ENCODE measurements around the gene TBC1D22A. TPM values are rescaled to one million over a fixed set of nuclear protein-coding genes. Genes with fewer than 3 reads are reported as not detected.

TBC1D22A gene
- total RNA-seq, 4 donors from 2014 or later = 15.6 to 21.7 (median 20.5) TPM

GRCh38 chr22:47032091-47032943, 269.9 kb downstream of the TBC1D22A start:
- TF ChIP-seq CTCF (IDR thresholded peaks at IDR 0.05) (peak in 2 of 6 experiments; percentile 4 to 12), POLR2A (IDR thresholded peaks at IDR 0.05) (peak in 1 of 4 donors; percentile 25)
- Histone ChIP-seq H3K9me3 (no peaks in the 10 kb centered on the region), H3K27ac (peak overlapping the region; percentile 75 to 95 (median 91)), H3K36me3 (peaks cover 0 to 7% (median 0%) of the 10 kb centered on the region in 3 donors), H3K4me3 (no peak overlapping the region), H3K27me3 (no peaks in the 10 kb centered on the region), H3K4me1 (peaks cover 44 to 83% (median 45%) of the 10 kb centered on the region in 3 donors)
- 62 to 67% methylated on average over 6 to 15 of the region's 22 CpGs for WGBS, 2 donors
- DNase-seq = no peak
- intact Hi-C loops (cut with DNase I) = no loop called here

GRCh38 chr22:47032956-47033647, 270.7 kb downstream of the TBC1D22A start:
- no peak overlapping the region for H3K4me3 ChIP-seq
- H3K36me3 ChIP-seq = peaks cover 0 to 14% (median 0%) of the 10 kb centered on the region in 3 donors
- H3K27ac ChIP-seq = peak overlapping the region; percentile 75 to 95 (median 91)
- DNase-seq = no peak
- TF ChIP-seq CTCF (IDR thresholded peaks at IDR 0.05) (no peak), POLR2A (IDR thresholded peaks at IDR 0.05) (no peak)
- 55 to 77% methylated on average over 13 to 14 of the region's 15 CpGs for WGBS, 2 donors
- intact Hi-C loops (cut with DNase I) = no loop called here
- peaks cover 44 to 83% (median 45%) of the 10 kb centered on the region in 3 donors for H3K4me1 ChIP-seq
- H3K9me3 ChIP-seq = no peaks in the 10 kb centered on the region
- H3K27me3 ChIP-seq = no peaks in the 10 kb centered on the region

- H3K9me3 ChIP-seq = no peaks in the 10 kb centered on the region
- peak overlapping the region; percentile 75 to 95 (median 91) for H3K27ac ChIP-seq
- TF ChIP-seq CTCF (IDR thresholded peaks at IDR 0.05) = no peak
- TF ChIP-seq POLR2A (IDR thresholded peaks at IDR 0.05) = no peak
- intact Hi-C loops (cut with DNase I) = no loop called here
- peaks cover 44 to 83% (median 45%) of the 10 kb centered on the region in 3 donors for H3K4me1 ChIP-seq
- H3K27me3 ChIP-seq = no peaks in the 10 kb centered on the region
- 95 to 97% methylated on average over 10 to 11 of the region's 11 CpGs for WGBS, 2 donors
- no peak for DNase-seq
- H3K36me3 ChIP-seq = peaks cover 0 to 17% (median 0%) of the 10 kb centered on the region in 3 donors
- H3K4me3 ChIP-seq = no peak overlapping the region
Observed at GRCh38 chr22:47033648-47034000, 271.2 kb downstream of the TBC1D22A start.

- TF ChIP-seq CTCF (IDR thresholded peaks at IDR 0.05) (no peak), POLR2A (IDR thresholded peaks at IDR 0.05) (no peak)
- intact Hi-C loops (cut with DNase I) = no loop called here
- Histone ChIP-seq H3K27me3 (no peaks in the 10 kb centered on the region), H3K27ac (peak overlapping the region in 3 of 4 donors; percentile 87 to 95 (median 95)), H3K36me3 (peaks cover 0 to 17% (median 0%) of the 10 kb centered on the region in 3 donors), H3K4me1 (peaks cover 44 to 79% (median 44%) of the 10 kb centered on the region in 3 donors), H3K9me3 (no peaks in the 10 kb centered on the region), H3K4me3 (no peak overlapping the region)
- 79 to 86% methylated on average over 16 to 17 of the region's 21 CpGs for whole genome bisulfite sequencing, 2 donors
- DNase-seq = no peak
Observed at GRCh38 chr22:47034076-47034808, 271.8 kb downstream of the TBC1D22A start.
